H1 (cell line): ENCODE measurements around the gene ZNF397. TPM values are rescaled to one million over a fixed set of nuclear protein-coding genes. Genes with fewer than 3 reads are reported as not detected.

Experiments
- CREB1 ChIP-seq: IDR thresholded peaks from 2 replicates; pipeline ENCODE4 v1.6.1; 2012; ENCODE audit warnings: inconsistent platforms
- RAD21 ChIP-seq, 2 experiments: IDR thresholded peaks in 1 of 2; conservative IDR thresholded peaks in 1 of 2; 2 replicates each; pipeline ENCODE4 v1.6.1; 2011; ENCODE audit warnings: low read depth in 2 of 2, low read length in 2 of 2, improper control_type of control experiment in 1 of 2, inconsistent platforms in 1 of 2, mild to moderate bottlenecking in 1 of 2, moderate library complexity in 1 of 2
- SIRT6 ChIP-seq: IDR thresholded peaks from one replicate; pipeline ENCODE4 v1.7.1; 2012; ENCODE audit warnings: low read length, inconsistent platforms
- polyA plus RNA-seq, 7 experiments: library from polyadenylated mRNA; depleted of rRNA in 3 of 7; stranded (reverse) in 5 of 7; unstranded in 2 of 7; fragments of >200 nt in 5 of 7; fragments of 200-250 nt in 2 of 7; gene quantifications; 1 replicate in 5 of 7; 2 replicates in 1 of 7; 4 replicates in 1 of 7; pipeline versions ENCODE4 v1.2.1 to v1.2.3, GENCODE V29; 2011 to 2013; ENCODE audit warnings: missing spikeins in 2 of 7, mixed read lengths in 2 of 7
- total RNA-seq: library from RNA; stranded (reverse); fragmentation: NEBNext Ultra II Directional; extraction: Animal tissue kit (Norgen Biotek cat#: 25700); gene quantifications from 2 replicates; pipeline ENCODE4 v1.2.1, GENCODE V29; 2021

The ZNF397 gene
- total and polyA plus RNA-seq, 2 of the 8 experiments (the other 6 are each of a cell fraction or from before 2014, with no cell fraction given): 9.8 to 39.5 TPM

DNA sequence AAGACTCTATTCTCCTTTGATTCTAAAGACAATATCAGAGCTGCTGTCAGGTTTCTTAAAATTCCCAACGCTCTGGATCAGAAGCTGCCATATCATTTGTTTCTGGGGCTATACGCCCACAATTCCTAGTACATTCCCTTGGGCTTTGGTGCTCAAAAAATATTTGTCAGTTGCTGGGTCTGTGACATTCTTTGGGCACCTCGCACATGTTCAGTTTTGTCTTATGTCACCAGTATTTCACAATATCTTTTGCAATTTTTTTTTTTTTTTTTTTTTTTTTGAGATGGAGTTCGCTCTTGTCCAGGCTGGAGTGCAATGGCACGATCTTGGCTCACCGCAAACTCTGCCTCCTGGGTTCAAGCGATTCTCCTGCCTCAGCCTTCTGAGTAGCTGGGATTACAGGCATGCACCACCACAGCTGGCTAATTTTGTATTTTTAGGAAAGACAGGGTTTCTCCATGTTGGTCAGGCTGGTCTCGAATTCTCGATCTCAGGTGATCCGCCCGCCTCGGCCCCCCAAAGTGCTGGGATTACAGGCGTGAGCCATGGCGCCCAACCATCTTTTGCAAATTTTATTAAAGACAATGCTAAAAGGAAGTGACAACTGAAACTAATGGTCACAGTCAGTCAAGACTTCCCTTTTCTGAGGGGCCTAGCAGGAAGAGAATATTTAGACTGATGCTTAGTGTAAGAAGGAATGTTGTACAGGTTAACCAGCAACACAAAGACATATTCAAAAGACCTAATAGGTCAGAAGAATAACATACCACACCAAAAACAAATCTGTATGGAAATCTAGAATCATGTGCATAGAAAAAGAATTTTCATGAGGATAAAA, 6.8 kb downstream of the ZNF397 start (continued):
- no peak for TF ChIP-seq SIRT6
- TF ChIP-seq CREB1: no peak
- no peak for TF ChIP-seq RAD21 (IDR thresholded peaks at IDR 0.05 in 1 of 2, conservative IDR thresholded peaks at IDR 0.05 in 1 of 2; ENCODE audit: low read depth in 2 of 2, low read length in 2 of 2)
